HFFc6 (cell line): Measurements from ENCODE around the gene ZNF462. TPM values are rescaled to one million over a fixed set of nuclear protein-coding genes. Genes with fewer than 3 reads are reported as not detected.
A peak's percentile ranks its signal among the peaks of the same experiment; 100 is the strongest.

Experiments
- DNase-seq: peaks from one replicate; pipeline ENCODE4 v3.0.0-alpha.2; 2018
- H3K27ac Mint-ChIP-seq: 2 replicates; pipeline ENCODE4 v1.8.0; 2020; ENCODE audit warnings: mild to moderate bottlenecking, mixed read lengths
- H3K27me3 Mint-ChIP-seq: 2 replicates; pipeline ENCODE4 v1.8.0; 2021; ENCODE audit warnings: mild to moderate bottlenecking, moderate library complexity, mixed read lengths; ENCODE audit not compliant: insufficient read depth
- H3K36me3 Mint-ChIP-seq: 2 replicates; pipeline ENCODE4 v1.8.0; 2021; ENCODE audit warnings: low read depth, mixed read lengths
- H3K4me1 Mint-ChIP-seq: 2 replicates; pipeline ENCODE4 v1.8.0; 2020; ENCODE audit warnings: low read depth, mixed read lengths
- H3K4me3 Mint-ChIP-seq: 2 replicates; pipeline ENCODE4 v1.8.0; 2020; ENCODE audit warnings: mild to moderate bottlenecking, moderate library complexity, mixed read lengths
- H3K9me3 Mint-ChIP-seq: 2 replicates; pipeline ENCODE4 v1.8.0; 2020; ENCODE audit warnings: mild to moderate bottlenecking, mixed read lengths
- CTCF ChIP-seq: fragments of 200-600 bp; sonication (generic); IDR thresholded peaks from 2 replicates; pipeline ENCODE4 v1.5.0; 2021; ENCODE audit warnings: antibody characterized with exemption, mild to moderate bottlenecking
- long read RNA-seq: library from polyadenylated mRNA; unstranded; transcript quantifications from one replicate; pipeline ENCODE4 v2.0.0, GENCODE V29; 2019
- total RNA-seq, 6 experiments: library from RNA; stranded (reverse); fragmentation: NEBNext Ultra II Directional; extraction: Animal tissue kit (Norgen Biotek cat#: 25700); gene quantifications; 2 replicates in 1 of 6; 3 replicates in 5 of 6; pipeline ENCODE4 v1.2.3, GENCODE V29; 2021

The ZNF462 gene
- total RNA-seq = 10 to 100 TPM; 10.1 to 18.9 (median 15.6) TPM
- long read RNA-seq, partial matches to known transcripts = 0 of 1 reads
- long read RNA-seq, other reads (novel, unspliced or antisense) = 1 of 1 reads

GRCh38 chr9:106862821-106863720, at the start of gene ZNF462:
Gene ZNF462, plus strand, starts transcription at chr9:106863166. Its CDS starts 60,218 bp downstream, at chr9:106923384.
- TF ChIP-seq CTCF = no peak; the same call in 1 of the 2 replicates
- H3K27ac Mint-ChIP-seq = peak within 1 kb of the TSS; percentile 88
- peak; percentile 70 for DNase-seq
- H3K36me3 Mint-ChIP-seq = no peaks in the 10 kb centered on the region
- H3K9me3 Mint-ChIP-seq = no peaks in the 10 kb centered on the region
- H3K27me3 Mint-ChIP-seq = peaks cover 20% of the 10 kb centered on the region
- peak within 1 kb of the TSS; percentile 94 for H3K4me3 Mint-ChIP-seq
- peaks cover 47% of the 10 kb centered on the region for H3K4me1 Mint-ChIP-seq

GRCh38 chr9:106816524-106816923, 46.4 kb upstream of the ZNF462 start:
- Mint-ChIP-seq H3K4me3 (no peak overlapping the region), H3K4me1 (no peaks in the 10 kb centered on the region), H3K9me3 (no peaks in the 10 kb centered on the region), H3K27me3 (peaks cover 1% of the 10 kb centered on the region; the same call in 1 of the 2 replicates), H3K36me3 (no peaks in the 10 kb centered on the region), H3K27ac (no peak overlapping the region)
- DNase-seq = no peak
- no peak for TF ChIP-seq CTCF

- no peaks in the 10 kb centered on the region for H3K36me3 Mint-ChIP-seq
- H3K4me3 Mint-ChIP-seq = no peak overlapping the region
- no peak for TF ChIP-seq CTCF
- H3K9me3 Mint-ChIP-seq = no peaks in the 10 kb centered on the region
- no peaks in the 10 kb centered on the region for H3K4me1 Mint-ChIP-seq
- no peak for DNase-seq
- H3K27ac Mint-ChIP-seq = no peak overlapping the region
- H3K27me3 Mint-ChIP-seq = peaks cover 1% of the 10 kb centered on the region; the same call in 1 of the 2 replicates
These were observed 44.9 kb upstream of the ZNF462 start for GRCh38 chr9:106818034-106818433.

GRCh38 chr9:106820866-106821265, 42.1 kb upstream of the ZNF462 start:
- Mint-ChIP-seq H3K27me3 (peaks cover 1% of the 10 kb centered on the region; the same call in 1 of the 2 replicates), H3K36me3 (no peaks in the 10 kb centered on the region), H3K9me3 (no peaks in the 10 kb centered on the region), H3K27ac (no peak overlapping the region), H3K4me3 (no peak overlapping the region), H3K4me1 (no peaks in the 10 kb centered on the region)
- no peak for TF ChIP-seq CTCF
- no peak for DNase-seq

GRCh38 chr9:106828070-106828469, 34.9 kb upstream of the ZNF462 start:
- Mint-ChIP-seq H3K4me3 (no peak overlapping the region), H3K27ac (no peak overlapping the region), H3K9me3 (no peaks in the 10 kb centered on the region), H3K4me1 (no peaks in the 10 kb centered on the region), H3K36me3 (no peaks in the 10 kb centered on the region), H3K27me3 (peaks cover 1% of the 10 kb centered on the region; the same call in 1 of the 2 replicates)
- DNase-seq = no peak
- no peak for TF ChIP-seq CTCF
